Activated CD4-positive, alpha-beta T cell treated with anti-CD3 and anti-CD28 coated beads, Interleukin-2, amount 10 ng/mL, durations not matched to agents 24 days and 14 days (primary cell): ENCODE results near the gene B3GALT6. TPM values are rescaled to one million over a fixed set of nuclear protein-coding genes. Genes with fewer than 3 reads are reported as not detected.

Experiments
- DNase-seq: peaks from one replicate; pipeline ENCODE4 v3.0.0; 2022
- H3K27ac Mint-ChIP-seq: one replicate; pipeline ENCODE4 v1.8.0; 2022; ENCODE audit warnings: mild to moderate bottlenecking, mixed read lengths
- H3K27me3 Mint-ChIP-seq: one replicate; pipeline ENCODE4 v1.8.0; 2022; ENCODE audit warnings: mixed read lengths
- H3K36me3 Mint-ChIP-seq: one replicate; pipeline ENCODE4 v1.8.0; 2022; ENCODE audit warnings: low read depth, mild to moderate bottlenecking, mixed read lengths
- H3K4me1 Mint-ChIP-seq: one replicate; pipeline ENCODE4 v1.8.0; 2021; ENCODE audit warnings: mixed read lengths
- H3K4me3 Mint-ChIP-seq: one replicate; pipeline ENCODE4 v1.8.0; 2022; ENCODE audit warnings: mild to moderate bottlenecking, moderate library complexity, mixed read lengths
- H3K9me3 Mint-ChIP-seq: one replicate; pipeline ENCODE4 v1.8.0; 2021; ENCODE audit warnings: mixed read lengths
- intact Hi-C: fragments of 100-400 bp; cut with micrococcal nuclease; formaldehyde crosslinking; loops from one replicate; pipeline ENCODE4 v1.15.1; 2023
- total RNA-seq: library from RNA; stranded (reverse); gene quantifications from 2 replicates; pipeline ENCODE4 v1.2.3, GENCODE V29; 2022

B3GALT6 gene
- total RNA-seq, 1 donor from 2014 or later, result 42.5 TPM

- DNase-seq, result no peak
- H3K27ac Mint-ChIP-seq, result peak overlapping the region; percentile 15
Observed at GRCh38 chr1:1197551-1198422, 34.2 kb upstream of the B3GALT6 start.

GRCh38 chr1:1198423-1199140 is 33.5 kb upstream of the B3GALT6 start:
- H3K9me3 Mint-ChIP-seq, result peaks cover 7% of the 10 kb centered on the region
- peaks cover 7% of the 10 kb centered on the region for H3K4me1 Mint-ChIP-seq
- no peak for DNase-seq
- H3K27me3 Mint-ChIP-seq, result no peaks in the 10 kb centered on the region
- H3K4me3 Mint-ChIP-seq, result no peak overlapping the region
- H3K27ac Mint-ChIP-seq, result peak overlapping the region; percentile 15
- intact Hi-C loops, result no loop called here
- H3K36me3 Mint-ChIP-seq, result peaks cover 20% of the 10 kb centered on the region

More at GRCh38 chr1:1197551-1198422, 34.2 kb upstream of the B3GALT6 start:
- Mint-ChIP-seq H3K4me3 (no peak overlapping the region), H3K36me3 (peaks cover 20% of the 10 kb centered on the region), H3K9me3 (peaks cover 7% of the 10 kb centered on the region), H3K4me1 (peaks cover 7% of the 10 kb centered on the region), H3K27me3 (no peaks in the 10 kb centered on the region)
- intact Hi-C loops, result no loop called here

GRCh38 chr1:1199141-1199960 is 32.7 kb upstream of the B3GALT6 start:
- DNase-seq, result no peak
- intact Hi-C loops, result no loop called here

DNA sequence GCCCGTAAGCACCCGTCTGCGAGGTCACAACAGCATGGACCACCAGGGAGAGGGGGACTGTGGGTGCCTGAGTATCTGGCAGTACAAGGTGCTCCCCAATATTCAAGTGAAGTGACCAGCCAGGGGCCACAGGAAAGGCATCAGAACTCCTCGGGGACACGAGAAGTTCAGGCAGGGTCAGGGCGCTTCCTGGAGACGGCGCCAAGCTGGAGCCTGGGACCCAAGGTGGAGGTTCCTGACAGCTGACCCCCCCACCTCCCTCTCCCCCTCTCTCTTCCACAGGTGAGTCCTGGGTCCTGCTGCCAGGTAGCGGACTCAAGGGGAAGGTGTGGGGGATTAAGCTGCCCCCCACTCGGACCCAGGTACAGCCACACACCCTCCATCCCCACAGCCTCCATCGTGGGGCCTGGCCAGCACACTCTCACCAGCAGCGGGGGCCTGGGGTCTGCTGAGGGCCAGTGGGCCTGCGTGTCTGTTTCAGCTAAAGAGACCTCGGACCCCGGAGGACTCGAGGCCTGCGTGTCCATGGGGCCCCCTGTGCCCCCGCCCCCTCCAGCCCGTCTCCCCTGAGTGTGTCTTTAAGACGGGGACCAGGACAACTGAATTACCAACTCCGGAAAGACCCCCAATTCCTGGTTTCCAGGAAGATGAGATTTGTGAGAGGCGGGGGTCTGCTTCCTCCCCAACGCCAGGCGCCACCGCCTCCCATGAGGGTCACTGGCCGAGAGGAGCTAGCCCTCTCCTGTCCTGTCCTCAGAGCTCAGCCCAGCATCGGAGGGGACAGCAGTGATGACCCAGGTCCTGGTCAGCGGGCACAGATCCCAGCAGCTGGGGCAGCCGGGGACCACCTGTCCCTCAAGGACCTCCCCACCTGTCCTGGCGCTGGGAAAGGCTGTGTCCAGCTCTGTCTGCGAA is 31.8 kb upstream of the B3GALT6 start:
- Mint-ChIP-seq H3K9me3 (no peaks in the 10 kb centered on the region), H3K27ac (peak overlapping the region; percentile 88), H3K27me3 (no peaks in the 10 kb centered on the region), H3K36me3 (peaks cover 17% of the 10 kb centered on the region), H3K4me1 (peaks cover 9% of the 10 kb centered on the region), H3K4me3 (peak overlapping the region; percentile 69)
- intact Hi-C loops, result loop anchor here (5.0 to 10.0 kb wide), 2 partner anchors 72 to 165 kb away; partner anchors contain the start of gene UBE2J2
- no peak for DNase-seq

More at GRCh38 chr1:1199141-1199960, 32.7 kb upstream of the B3GALT6 start:
- Mint-ChIP-seq H3K36me3 (peaks cover 20% of the 10 kb centered on the region), H3K4me1 (peaks cover 7% of the 10 kb centered on the region), H3K27me3 (no peaks in the 10 kb centered on the region), H3K27ac (peak overlapping the region; percentile 88), H3K4me3 (peak overlapping the region; percentile 40), H3K9me3 (peaks cover 6% of the 10 kb centered on the region)

GRCh38 chr1:1200876-1201810 is 30.9 kb upstream of the B3GALT6 start:
- Mint-ChIP-seq H3K4me3 (peak overlapping the region; percentile 69), H3K4me1 (peaks cover 9% of the 10 kb centered on the region), H3K9me3 (no peaks in the 10 kb centered on the region), H3K27me3 (no peaks in the 10 kb centered on the region), H3K27ac (peak overlapping the region; percentile 88), H3K36me3 (peaks cover 13% of the 10 kb centered on the region)
- DNase-seq, result peak; percentile 96
- intact Hi-C loops, result loop anchor here (1.0 to 10.0 kb wide), 3 partner anchors 8 to 166 kb away; partner anchors contain the start of gene UBE2J2

- peak; percentile 66 for DNase-seq
- intact Hi-C loops, result loop anchor here (5.0 to 10.0 kb wide), 2 partner anchors 69 to 168 kb away; partner anchors contain the start of gene UBE2J2
- H3K27me3 Mint-ChIP-seq, result no peaks in the 10 kb centered on the region
- H3K36me3 Mint-ChIP-seq, result peaks cover 12% of the 10 kb centered on the region
- H3K27ac Mint-ChIP-seq, result no peak overlapping the region
- no peak overlapping the region for H3K4me3 Mint-ChIP-seq
- H3K4me1 Mint-ChIP-seq, result peaks cover 13% of the 10 kb centered on the region
- no peaks in the 10 kb centered on the region for H3K9me3 Mint-ChIP-seq
Observed at GRCh38 chr1:1202831-1203560, 29.0 kb upstream of the B3GALT6 start.

DNA sequence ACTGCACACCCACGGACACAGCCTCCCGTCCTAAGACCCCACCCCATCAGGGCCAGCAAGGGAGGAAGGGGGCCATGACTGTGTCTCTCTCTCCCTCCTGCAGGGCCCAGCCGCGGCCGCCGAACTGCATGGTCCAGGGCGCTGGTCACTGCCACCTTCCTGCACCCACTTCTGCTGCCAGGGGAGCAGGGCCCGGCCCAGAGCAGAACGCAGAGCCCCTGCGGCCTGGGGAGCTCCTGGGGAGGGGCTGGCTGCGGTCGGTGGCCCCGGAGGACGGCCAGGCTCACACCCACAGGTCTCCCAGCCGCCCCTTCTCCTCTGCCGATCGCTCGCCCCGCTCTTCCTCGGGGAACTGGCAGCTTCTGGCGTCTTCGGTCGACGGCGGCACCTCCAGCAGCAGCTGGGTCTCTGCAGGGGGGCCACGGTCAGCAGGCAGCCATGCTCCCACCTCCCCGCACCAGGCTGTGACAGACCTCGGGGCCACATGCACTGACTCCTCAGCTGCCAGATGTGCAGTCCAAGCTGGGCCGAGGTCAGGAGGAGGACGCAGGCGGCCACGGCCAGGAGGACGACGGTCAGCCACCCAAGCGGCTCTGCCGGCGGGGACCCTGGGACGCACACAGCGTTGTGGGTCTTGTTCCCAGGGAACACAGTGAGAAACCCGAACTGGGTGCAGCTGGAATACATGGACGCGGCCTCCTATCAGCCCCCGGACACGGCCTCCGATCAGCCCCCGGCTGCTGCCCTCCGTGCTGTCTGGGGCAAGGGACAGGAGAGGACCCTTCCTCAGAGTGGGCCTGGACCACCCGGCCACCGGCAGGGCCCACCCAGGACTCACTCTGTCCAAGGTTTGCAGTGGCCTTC is 28.2 kb upstream of the B3GALT6 start:
- Mint-ChIP-seq H3K27me3 (no peaks in the 10 kb centered on the region), H3K4me1 (peaks cover 19% of the 10 kb centered on the region), H3K4me3 (peak overlapping the region; percentile 88), H3K36me3 (peaks cover 17% of the 10 kb centered on the region), H3K9me3 (no peaks in the 10 kb centered on the region), H3K27ac (no peak overlapping the region)
- intact Hi-C loops, result loop anchor here (5.0 to 10.0 kb wide), 2 partner anchors 69 to 169 kb away; partner anchors contain the start of gene UBE2J2
- no peak for DNase-seq

DNA sequence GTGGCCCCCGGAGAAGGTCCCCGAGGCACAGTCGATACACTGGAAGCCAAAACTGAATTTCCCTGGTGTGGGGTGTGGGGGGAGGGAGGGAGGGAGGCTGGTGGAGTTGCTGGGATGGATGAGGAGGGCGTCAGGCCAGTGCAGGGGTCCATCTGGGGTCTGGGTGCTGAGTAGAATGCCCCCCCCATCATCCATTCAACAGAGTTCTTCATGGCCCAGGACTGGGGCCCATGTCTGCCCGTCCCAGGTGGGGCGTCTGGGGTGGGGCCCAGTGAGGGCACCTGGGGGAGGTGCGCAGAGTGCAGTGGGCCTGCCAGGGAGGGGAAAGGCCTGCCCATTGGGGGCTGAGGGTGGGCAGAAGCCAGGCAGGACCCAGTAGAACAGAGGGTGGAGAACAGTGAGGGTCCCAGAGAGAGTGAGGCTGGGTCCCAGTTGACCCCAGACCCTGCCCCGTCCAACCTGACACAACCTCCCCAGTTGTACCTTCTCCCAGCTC is 27.6 kb upstream of the B3GALT6 start:
- intact Hi-C loops, result loop anchor here (5.0 to 10.0 kb wide), 2 partner anchors 68 to 170 kb away; partner anchors contain the start of gene UBE2J2
- no peak for DNase-seq
- H3K27me3 Mint-ChIP-seq, result no peaks in the 10 kb centered on the region
- no peak overlapping the region for H3K27ac Mint-ChIP-seq
- H3K4me1 Mint-ChIP-seq, result peaks cover 22% of the 10 kb centered on the region
- H3K4me3 Mint-ChIP-seq, result peak overlapping the region; percentile 88
- H3K9me3 Mint-ChIP-seq, result no peaks in the 10 kb centered on the region
- peaks cover 22% of the 10 kb centered on the region for H3K36me3 Mint-ChIP-seq

GRCh38 chr1:1204998-1205768 is 26.9 kb upstream of the B3GALT6 start:
- Mint-ChIP-seq H3K36me3 (peaks cover 29% of the 10 kb centered on the region), H3K27me3 (no peaks in the 10 kb centered on the region), H3K9me3 (no peaks in the 10 kb centered on the region), H3K4me3 (peak overlapping the region; percentile 88), H3K4me1 (peaks cover 27% of the 10 kb centered on the region), H3K27ac (peak overlapping the region; percentile 77)
- intact Hi-C loops, result loop anchor here (5.0 to 10.0 kb wide), 6 partner anchors 47 to 170 kb away; partner anchors contain the start of genes ACAP3, PUSL1 and UBE2J2
- DNase-seq, result no peak
